DND-41 (cell line): Measurements from ENCODE around the gene NPPA.

Experiments
- CTCF ChIP-seq: IDR thresholded peaks from 2 replicates; pipeline ENCODE4 v1.5.1; 2012; ENCODE audit warnings: borderline replicate concordance, low read length, moderate library complexity, mild to moderate bottlenecking; ENCODE audit not compliant: poor library complexity, severe bottlenecking; ENCODE audit errors: extremely low read depth
- EZH2 ChIP-seq: IDR thresholded peaks from 3 replicates; pipeline ENCODE4 v1.6.1; 2012; ENCODE audit warnings: borderline replicate concordance, low read depth, mild to moderate bottlenecking, moderate library complexity, low read length, inconsistent platforms; ENCODE audit not compliant: severe bottlenecking

GRCh38 chr1:11868331-11868980 is 20.9 kb upstream of the NPPA start:
- no peak for TF ChIP-seq CTCF
- no peak for TF ChIP-seq EZH2
